ENCODE measurements around the gene XRCC1. TPM values are rescaled to one million over a fixed set of nuclear protein-coding genes. Genes with fewer than 3 reads are reported as not detected.
A peak's percentile ranks its signal among the peaks of the same experiment; 100 is the strongest.

The XRCC1 gene
- total RNA-seq, 1 experiment from 2014 or later: 37.4 TPM

- TF ChIP-seq EZH2phosphoT487 (IDR thresholded peaks at IDR 0.05; ENCODE audit: borderline replicate concordance) (no peak), SRF (IDR thresholded peaks at IDR 0.05; ENCODE audit: low read depth) (no peak)
These were observed 23.3 kb upstream of the XRCC1 start (continued) for GRCh38 chr19:43598445-43599240.

DNA sequence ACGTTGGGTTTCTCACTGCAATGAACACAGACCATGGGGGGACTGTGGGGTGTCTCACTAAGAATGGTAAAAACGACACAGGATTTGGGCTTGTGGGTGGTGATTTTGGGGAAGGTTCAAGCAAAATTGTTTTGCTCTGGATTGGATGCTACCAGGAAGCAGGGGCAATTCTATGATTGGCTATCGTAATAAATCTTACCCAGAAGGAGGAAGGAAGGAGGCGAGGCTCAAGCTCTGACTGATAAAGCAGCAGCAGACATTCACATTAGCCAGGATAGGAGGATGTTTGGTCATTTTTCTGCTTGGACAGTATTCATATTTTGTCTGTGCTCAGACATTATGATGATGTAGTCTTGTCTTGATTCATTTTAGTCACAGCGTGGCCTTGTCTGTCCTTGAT is 22.5 kb upstream of the XRCC1 start:
- intact Hi-C loops (cut with micrococcal nuclease): loop anchor here (2.0 kb wide), 1 partner anchor 71 kb away; the partner anchor contains the start of gene ETHE1

More for the DNA sequence above, 22.5 kb upstream of the XRCC1 start:
- TF ChIP-seq TCF7L2 (IDR thresholded peaks at IDR 0.05; ENCODE audit: borderline replicate concordance, extremely low read depth, insufficient read depth, insufficient read length) (no peak), REST (IDR thresholded peaks at IDR 0.05; ENCODE audit: low read depth) (no peak), POLR2AphosphoS5 (IDR thresholded peaks at IDR 0.05; ENCODE audit: low read depth, low read length) (no peak), SIN3A (IDR thresholded peaks at IDR 0.05; ENCODE audit: low read depth) (no peak), CBX3 (IDR thresholded peaks at IDR 0.05; ENCODE audit: low read depth) (no peak), RAD21 (IDR thresholded peaks at IDR 0.05; ENCODE audit: low read depth) (no peak), ZFX (IDR thresholded peaks at IDR 0.05) (no peak), JUND (IDR thresholded peaks at IDR 0.05) (no peak), EZH2 (IDR thresholded peaks at IDR 0.05) (no peak), POLR2A (IDR thresholded peaks at IDR 0.05; ENCODE audit: borderline replicate concordance, extremely low read depth, insufficient read depth, insufficient read length) (no peak), ELF1 (IDR thresholded peaks at IDR 0.05; ENCODE audit: borderline replicate concordance, low read depth) (no peak), ZNF274 (IDR thresholded peaks at IDR 0.05; ENCODE audit: low read depth, low read length) (no peak), SP1 (IDR thresholded peaks at IDR 0.05; ENCODE audit: low read depth) (no peak), FOSL1 (IDR thresholded peaks at IDR 0.05; ENCODE audit: low read depth) (no peak), YY1 (IDR thresholded peaks at IDR 0.05; ENCODE audit: extremely low read depth, insufficient replicate concordance, low read depth, low read length) (no peak)
- TF ChIP-seq, protein P1, sequence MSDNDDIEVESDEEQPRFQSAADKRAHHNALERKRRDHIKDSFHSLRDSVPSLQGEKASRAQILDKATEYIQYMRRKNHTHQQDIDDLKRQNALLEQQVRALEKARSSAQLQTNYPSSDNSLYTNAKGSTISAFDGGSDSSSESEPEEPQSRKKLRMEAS (IDR thresholded peaks at IDR 0.05): no peak
- Histone ChIP-seq H3K9ac (ENCODE audit: low read length) (peak overlapping the region; percentile 87), H4K20me1 (ENCODE audit: insufficient read depth) (no peaks in the 10 kb centered on the region), H3K4me2 (ENCODE audit: low read length) (peak overlapping the region; percentile 95), H3K4me1 (ENCODE audit: control insufficient read depth in 1 of 2, insufficient read depth in 2 of 2, low read length in 2 of 2) (peaks cover 9 to 25% of the 10 kb centered on the region in 2 experiments; a peak in 3 of 4 replicates), H3K9me3 (ENCODE audit: control insufficient read depth in 1 of 2, insufficient read depth in 1 of 2, low read depth in 1 of 2, low read length in 2 of 2) (no peaks in the 10 kb centered on the region), H3K4me3 (replicated peaks in 1 of 2; ENCODE audit: low read depth in 1 of 2, low read length in 2 of 2) (peak overlapping the region; percentile 71 to 92), H3K27me3 (ENCODE audit: insufficient read depth, low read length) (no peaks in the 10 kb centered on the region), H3K36me3 (ENCODE audit: control insufficient read depth in 1 of 2, insufficient read depth in 2 of 2, low read length in 2 of 2) (peaks cover 11 to 27% of the 10 kb centered on the region in 2 experiments; a peak in 2 of 4 replicates), H2AFZ (ENCODE audit: low read depth, low read length, poor library complexity, severe bottlenecking) (no peak overlapping the region), H3K79me2 (ENCODE audit: insufficient read depth, low read length) (peaks cover 55% of the 10 kb centered on the region), H3K9me2 (ENCODE audit: insufficient read depth) (no peaks in the 10 kb centered on the region), H3K27ac (ENCODE audit: low read depth, low read length) (peak overlapping the region; percentile 10; the same call in 1 of the 2 replicates)
- ATAC-seq: no peak
- ChIA-PET RAD21 (ENCODE audit: low non-redundant PET in 1 of 2, low total read pairs in 2 of 2, uncharacterized antibody in 2 of 2, unreplicated experiment in 2 of 2) (no interaction called here), POLR2A (no interaction called here), CTCF (no interaction called here)
- DNase-seq (ENCODE audit: low read depth, low spot score): no peak
- BruUV-seq (replicated peaks): no TSS peak

Measured in HCT116 (cell line).